ENCODE measurements around the gene SCMH1.

Gene SCMH1

DNA sequence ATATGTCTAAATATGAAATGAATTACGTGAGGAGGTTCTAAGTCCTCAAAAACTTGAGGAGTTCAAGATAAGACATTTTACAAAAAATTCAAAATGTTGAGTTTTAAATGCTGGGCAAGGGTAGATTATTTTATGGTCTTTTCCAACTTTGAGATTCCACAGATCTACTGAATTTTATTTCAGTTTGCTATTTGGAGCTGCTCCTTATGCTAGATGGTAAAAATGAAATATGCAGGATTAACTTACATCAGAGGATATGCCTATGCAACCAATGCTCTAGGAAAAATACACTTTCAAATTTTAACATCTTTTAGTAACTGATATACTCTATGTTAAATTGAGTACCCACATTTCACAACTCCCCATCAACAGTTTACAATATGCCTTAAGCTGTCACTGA, 83.1 kb downstream of the SCMH1 start:
- H3K4me3 ChIP-seq (ENCODE audit: low read depth, low read length): no peak overlapping the region
- TF ChIP-seq, protein P1, sequence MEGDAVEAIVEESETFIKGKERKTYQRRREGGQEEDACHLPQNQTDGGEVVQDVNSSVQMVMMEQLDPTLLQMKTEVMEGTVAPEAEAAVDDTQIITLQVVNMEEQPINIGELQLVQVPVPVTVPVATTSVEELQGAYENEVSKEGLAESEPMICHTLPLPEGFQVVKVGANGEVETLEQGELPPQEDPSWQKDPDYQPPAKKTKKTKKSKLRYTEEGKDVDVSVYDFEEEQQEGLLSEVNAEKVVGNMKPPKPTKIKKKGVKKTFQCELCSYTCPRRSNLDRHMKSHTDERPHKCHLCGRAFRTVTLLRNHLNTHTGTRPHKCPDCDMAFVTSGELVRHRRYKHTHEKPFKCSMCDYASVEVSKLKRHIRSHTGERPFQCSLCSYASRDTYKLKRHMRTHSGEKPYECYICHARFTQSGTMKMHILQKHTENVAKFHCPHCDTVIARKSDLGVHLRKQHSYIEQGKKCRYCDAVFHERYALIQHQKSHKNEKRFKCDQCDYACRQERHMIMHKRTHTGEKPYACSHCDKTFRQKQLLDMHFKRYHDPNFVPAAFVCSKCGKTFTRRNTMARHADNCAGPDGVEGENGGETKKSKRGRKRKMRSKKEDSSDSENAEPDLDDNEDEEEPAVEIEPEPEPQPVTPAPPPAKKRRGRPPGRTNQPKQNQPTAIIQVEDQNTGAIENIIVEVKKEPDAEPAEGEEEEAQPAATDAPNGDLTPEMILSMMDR (IDR thresholded peaks at IDR 0.05; ENCODE audit: borderline replicate concordance, insufficient read depth, low read depth, low read length): no peak

DNA sequence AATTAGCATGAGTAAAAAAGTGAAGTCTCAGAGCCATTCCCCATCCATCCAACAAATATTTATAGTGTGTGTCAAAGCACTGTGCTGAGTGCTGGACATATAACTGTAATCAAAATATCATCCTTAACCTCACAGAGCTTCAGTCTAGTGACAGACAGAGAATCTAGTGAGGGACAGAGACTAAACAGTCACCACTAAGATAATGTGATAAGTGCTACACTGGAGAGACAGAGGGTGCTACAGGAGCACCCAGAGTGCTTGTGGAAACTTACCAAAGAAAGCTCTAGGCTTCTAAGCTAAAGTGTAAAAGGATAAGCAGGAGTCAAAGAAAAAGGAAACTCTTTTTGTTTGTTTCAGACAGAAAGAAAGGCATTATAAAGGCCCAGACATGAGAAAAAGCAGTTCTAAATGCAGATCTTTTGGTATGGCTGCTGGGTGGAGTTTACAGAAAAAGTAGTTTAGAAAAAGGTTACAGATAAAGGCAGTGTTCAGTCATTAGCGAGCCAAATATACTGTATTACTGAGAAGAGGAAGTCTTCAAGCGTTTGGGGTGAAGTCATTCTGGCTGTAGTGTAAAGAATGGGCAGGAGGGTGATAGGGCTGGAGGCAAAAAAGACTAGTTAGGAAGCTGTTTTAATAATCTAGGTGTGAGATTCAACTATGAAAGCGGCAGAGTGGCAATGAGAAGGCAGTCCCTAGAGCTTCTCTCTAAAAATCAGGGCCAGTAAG, 83.8 kb downstream of the SCMH1 start:
- no peak overlapping the region for H3K4me3 ChIP-seq (ENCODE audit: low read depth, low read length)
- TF ChIP-seq, protein P1 (IDR thresholded peaks at IDR 0.05; ENCODE audit: borderline replicate concordance, insufficient read depth, low read depth, low read length): no peak

DNA sequence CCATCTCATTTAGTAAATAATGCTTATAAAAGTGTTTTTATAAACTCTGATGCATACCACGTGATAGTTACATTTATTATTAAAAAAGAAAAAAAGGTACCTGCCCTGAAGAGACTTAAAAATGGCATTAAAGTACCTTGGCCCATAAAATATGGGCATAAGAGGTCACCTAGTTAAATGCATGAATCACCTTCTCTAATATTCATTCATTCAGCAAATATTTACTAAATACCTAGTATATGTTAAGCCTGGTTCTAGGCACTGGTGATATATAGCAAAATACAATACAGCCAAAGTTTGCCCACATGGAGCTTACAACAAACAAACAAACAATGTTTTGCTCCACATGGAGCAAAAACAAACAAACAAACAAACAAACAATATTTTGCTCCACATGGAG, 87.0 kb downstream of the SCMH1 start:
- H3K4me3 ChIP-seq (ENCODE audit: low read depth, low read length): no peak overlapping the region
- TF ChIP-seq, protein P1 (IDR thresholded peaks at IDR 0.05; ENCODE audit: borderline replicate concordance, insufficient read depth, low read depth, low read length): no peak

GRCh38 chr1:41153750-41154274, 88.3 kb downstream of the SCMH1 start:
- H3K4me3 ChIP-seq (ENCODE audit: low read depth, low read length): no peak overlapping the region
- TF ChIP-seq, protein P1 (IDR thresholded peaks at IDR 0.05; ENCODE audit: borderline replicate concordance, insufficient read depth, low read depth, low read length): no peak

DNA sequence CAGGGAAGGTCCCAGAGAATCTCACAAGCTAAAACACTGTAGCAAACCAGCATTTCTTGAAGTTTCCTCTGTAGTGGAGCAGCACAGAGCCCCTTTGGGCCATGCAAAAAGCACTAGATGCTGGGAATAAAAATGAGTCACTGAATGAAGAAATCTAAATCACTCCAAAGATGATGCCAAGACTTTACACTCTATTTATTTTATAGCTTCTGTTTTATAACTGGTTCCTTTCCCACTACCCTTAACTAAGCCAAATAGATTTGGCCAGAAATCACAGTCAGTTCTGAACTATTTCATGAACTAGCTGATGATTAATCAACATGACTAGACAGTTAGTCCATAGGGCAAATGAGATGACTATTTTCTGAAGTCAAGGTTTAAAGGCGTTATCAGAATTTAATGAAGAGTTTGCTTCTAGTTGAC, 89.5 kb downstream of the SCMH1 start:
- H3K4me3 ChIP-seq (ENCODE audit: low read depth, low read length): no peak overlapping the region
- TF ChIP-seq, protein P1 (IDR thresholded peaks at IDR 0.05; ENCODE audit: borderline replicate concordance, insufficient read depth, low read depth, low read length): no peak

GRCh38 chr1:41151846-41152245, 90.3 kb downstream of the SCMH1 start:
- no peak overlapping the region for H3K4me3 ChIP-seq (ENCODE audit: low read depth, low read length)
- TF ChIP-seq, protein P1 (IDR thresholded peaks at IDR 0.05; ENCODE audit: borderline replicate concordance, insufficient read depth, low read depth, low read length): no peak

DNA sequence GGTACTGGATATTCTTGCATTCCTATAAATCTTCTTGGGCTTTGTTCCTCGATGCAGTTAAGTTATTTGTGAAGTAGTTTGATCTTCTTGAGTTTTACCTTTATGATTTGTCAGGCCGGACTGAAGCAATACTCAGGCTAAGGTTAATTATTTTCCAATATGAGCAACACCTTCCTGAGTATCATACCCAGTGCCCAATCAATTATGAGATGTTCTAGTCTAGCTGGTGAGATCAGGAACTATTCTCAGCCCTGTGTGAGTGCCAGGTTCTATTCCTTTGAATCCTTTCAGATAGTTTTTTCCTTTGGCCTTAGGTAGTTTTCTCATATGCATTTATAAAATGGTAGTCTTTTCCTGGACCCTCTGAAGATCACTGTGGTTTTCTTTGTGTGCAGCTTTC, 92.5 kb downstream of the SCMH1 start:
- H3K4me3 ChIP-seq (ENCODE audit: low read depth, low read length): no peak overlapping the region
- TF ChIP-seq, protein P1 (IDR thresholded peaks at IDR 0.05; ENCODE audit: borderline replicate concordance, insufficient read depth, low read depth, low read length): no peak
